Measurements from ENCODE around the gene VASH2.

GRCh38 chr1:212982430-212983152, 32.2 kb downstream of the VASH2 start:
- TF ChIP-seq CTCF (IDR thresholded peaks at IDR 0.05): no peak
- TF ChIP-seq POLR2A (IDR thresholded peaks at IDR 0.05): no peak
